B cell (primary cell): Measurements from ENCODE around the gene TMC1. TPM values are rescaled to one million over a fixed set of nuclear protein-coding genes. Genes with fewer than 3 reads are reported as not detected.

ENCODE experiments used
- ATAC-seq: fragments of 200-7000 bp; cut with Tn5 transposase; one replicate; pipeline ENCODE4 v1.10.0; 2021; ENCODE audit warnings: low read depth, mild to moderate bottlenecking, moderate number of reproducible peaks, moderate library complexity
- CTCF ChIA-PET: fragments of 350-600 bp; sonication (Branson Sonifier 250); formaldehyde crosslinking; loops from one replicate; lab custom pipeline; 2021; ENCODE audit warnings: antibody characterized with exemption, inconsistent platforms; lab: Charles Lee
- POLR2A ChIA-PET: fragments of 350-600 bp; sonication (Branson Sonifier 250); formaldehyde crosslinking; loops from one replicate; lab custom pipeline; 2021; ENCODE audit warnings: antibody characterized with exemption; lab: Charles Lee
- DNase-seq: peaks from one replicate; pipeline ENCODE4 v3.0.0; 2013
- H2AFZ ChIP-seq: 2 replicates; pipeline ENCODE4 v1.6.1; 2012; ENCODE audit warnings: mild to moderate bottlenecking, low read depth, low read length; ENCODE audit not compliant: insufficient read depth, poor library complexity, severe bottlenecking
- H3K27ac ChIP-seq, 2 donors: 1 replicate in 1 of 2; 2 replicates in 1 of 2; pipeline ENCODE4 v1.5.1; 2012 to 2013; ENCODE audit warnings: low read length in 2 of 2, mild to moderate bottlenecking in 2 of 2, moderate library complexity in 1 of 2
- H3K27me3 ChIP-seq, 4 experiments: fragments of 200-600 bp in 1 of 4; sonication (generic) in 1 of 4; replicated peaks in 1 of 4; 1 replicate in 2 of 4; 2 replicates in 2 of 4; pipeline versions ENCODE4 v1.6.1 to v1.7.0; 2013 to 2016; ENCODE audit warnings: low read length in 3 of 4, mild to moderate bottlenecking in 2 of 4, mixed read lengths in 1 of 4, moderate library complexity in 1 of 4; ENCODE audit not compliant: insufficient read depth in 4 of 4, control insufficient read depth in 3 of 4; ENCODE audit errors: control extremely low read depth in 1 of 4
- H3K36me3 ChIP-seq, 2 experiments: replicated peaks in 1 of 2; 1 replicate in 1 of 2; 2 replicates in 1 of 2; pipeline versions ENCODE4 v1.6.1 to v1.7.1; 2013; ENCODE audit warnings: low read length in 1 of 2; ENCODE audit not compliant: insufficient read depth in 2 of 2, control insufficient read depth in 1 of 2; ENCODE audit errors: control extremely low read depth in 1 of 2, extremely low read depth in 1 of 2
- H3K4me1 ChIP-seq, 2 donors: fragments of 200-600 bp in 1 of 2; sonication (generic) in 1 of 2; 1 replicate in 1 of 2; 2 replicates in 1 of 2; pipeline versions ENCODE4 v1.5.1 to v1.6.1; 2013 to 2017; ENCODE audit warnings: low read length in 2 of 2; ENCODE audit not compliant: control insufficient read depth in 2 of 2, insufficient read depth in 2 of 2
- H3K4me2 ChIP-seq: replicated peaks from 2 replicates; pipeline ENCODE3; 2012; ENCODE audit warnings: mild to moderate bottlenecking, low read depth, low read length; ENCODE audit not compliant: poor library complexity, severe bottlenecking
- H3K4me3 ChIP-seq, 5 experiments: fragments of 200-600 bp in 1 of 5; sonication (generic) in 1 of 5; 1 replicate in 3 of 5; 2 replicates in 2 of 5; pipeline versions ENCODE4 v1.5.1 to v1.7.0; 2011 to 2016; ENCODE audit warnings: low read length in 4 of 5, mild to moderate bottlenecking in 4 of 5, low read depth in 2 of 5, control low read depth in 1 of 5, moderate library complexity in 1 of 5; ENCODE audit not compliant: insufficient read depth in 1 of 5; ENCODE audit errors: control extremely low read depth in 1 of 5, extremely low read depth in 1 of 5
- H3K79me2 ChIP-seq: fragments of 200-600 bp; sonication (generic); one replicate; pipeline ENCODE4 v1.6.0; 2016; ENCODE audit warnings: low read length; ENCODE audit not compliant: control insufficient read depth, insufficient read depth
- H3K9ac ChIP-seq: fragments of 200-600 bp; sonication (generic); 2 replicates; pipeline ENCODE4 v1.6.1; 2017; ENCODE audit warnings: mild to moderate bottlenecking, low read length, moderate library complexity
- H3K9me3 ChIP-seq, 3 donors: one replicate each; pipeline versions ENCODE4 v1.6.1 to v1.7.1; 2013; ENCODE audit warnings: low read length in 2 of 3; ENCODE audit not compliant: control insufficient read depth in 2 of 3, insufficient read depth in 1 of 3; ENCODE audit errors: control extremely low read depth in 1 of 3
- H4K20me1 ChIP-seq: 2 replicates; pipeline ENCODE4 v1.6.0; 2012; ENCODE audit warnings: mild to moderate bottlenecking, low read length; ENCODE audit not compliant: insufficient read depth, control insufficient read depth, poor library complexity, severe bottlenecking
- H3K27ac Mint-ChIP-seq: one replicate; pipeline ENCODE4 v1.8.0; 2021; ENCODE audit warnings: mixed read lengths
- H3K27me3 Mint-ChIP-seq: one replicate; pipeline ENCODE4 v1.8.0; 2021; ENCODE audit warnings: mixed read lengths
- H3K4me1 Mint-ChIP-seq: one replicate; pipeline ENCODE4 v1.8.0; 2021; ENCODE audit warnings: mixed read lengths
- H3K4me3 Mint-ChIP-seq: one replicate; pipeline ENCODE4 v1.8.0; 2021; ENCODE audit warnings: mixed read lengths
- H3K9me3 Mint-ChIP-seq: one replicate; pipeline ENCODE4 v1.8.0; 2022; ENCODE audit warnings: mixed read lengths; ENCODE audit not compliant: insufficient read depth
- EZH2 ChIP-seq: IDR thresholded peaks from 2 replicates; pipeline ENCODE4 v1.6.1; 2012; ENCODE audit warnings: borderline replicate concordance, low read depth, mild to moderate bottlenecking, moderate library complexity, low read length; ENCODE audit not compliant: insufficient read depth, poor library complexity, severe bottlenecking
- WGBS: methylation state at CpG from one replicate; pipeline ENCODE4 v1.1.5; 2013; ENCODE audit warnings: missing lambda C conversion rate; ENCODE audit not compliant: insufficient coverage; 5-methylcytosine and 5-hydroxymethylcytosine counted together
- intact Hi-C: fragments of 100-400 bp; cut with micrococcal nuclease; formaldehyde crosslinking; loops from one replicate; pipeline ENCODE4 v1.10.0; 2022
- polyA plus RNA-seq: library from polyadenylated mRNA; depleted of rRNA; stranded (reverse); fragments of >200 nt; gene quantifications from 2 replicates; pipeline ENCODE4 v1.2.3, GENCODE V29; 2012
- total RNA-seq, 2 donors: library from RNA; stranded (reverse); fragments of 120-200 nt in 1 of 2; gene quantifications; 1 replicate in 1 of 2; 2 replicates in 1 of 2; pipeline versions ENCODE4 v1.2.3 to v1.2.4, GENCODE V29; 2013 to 2022
- TF ChIP-seq, protein P1 (sequence below): fragments of 200-600 bp; IDR thresholded peaks from one replicate; pipeline ENCODE4 v1.8.0; 2022; ENCODE audit warnings: antibody characterized with exemption, mild to moderate bottlenecking

The TMC1 gene
- total and polyA plus RNA-seq, 2 donors (not counting 1 experiment from before 2014, with no cell fraction given) = not detected

DNA sequence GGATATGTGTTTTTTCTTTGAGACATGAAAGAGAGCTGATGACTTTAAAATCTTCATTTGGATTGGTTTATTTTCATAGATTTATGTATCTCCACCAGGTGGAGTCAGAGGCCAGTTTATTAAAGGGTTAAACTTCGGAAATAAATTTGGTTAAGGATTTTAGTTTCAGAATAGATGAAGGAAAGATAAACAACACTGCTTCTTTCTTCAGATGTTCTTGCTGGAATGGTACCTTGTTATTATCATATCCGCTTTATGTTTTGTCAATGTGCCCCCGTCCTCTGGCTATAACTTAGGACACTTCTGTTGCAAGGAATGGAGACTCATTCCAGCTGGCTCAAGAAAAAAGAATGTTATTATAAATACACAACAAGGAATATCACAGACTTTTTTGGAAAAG is 350.3 kb downstream of the TMC1 start:
- Histone ChIP-seq H3K9me3 (peaks cover 0 to 4% (median 0%) of the 10 kb centered on the region in 3 donors), H3K4me2 (no peak overlapping the region), H3K4me3 (no peak overlapping the region), H4K20me1 (no peaks in the 10 kb centered on the region), H3K4me1 (no peaks in the 10 kb centered on the region), H3K27me3 (no peaks in the 10 kb centered on the region), H3K79me2 (no peaks in the 10 kb centered on the region), H3K9ac (no peak overlapping the region), H2AFZ (no peak overlapping the region), H3K36me3 (no peaks in the 10 kb centered on the region), H3K27ac (no peak overlapping the region)
- no peak for ATAC-seq
- Mint-ChIP-seq H3K27ac (no peak overlapping the region), H3K9me3 (no peaks in the 10 kb centered on the region), H3K4me3 (no peak overlapping the region), H3K4me1 (no peaks in the 10 kb centered on the region), H3K27me3 (peaks cover 2% of the 10 kb centered on the region)
- no CpG with 5 or more reads among the region's 3 CpGs for WGBS
- TF ChIP-seq, protein P1, sequence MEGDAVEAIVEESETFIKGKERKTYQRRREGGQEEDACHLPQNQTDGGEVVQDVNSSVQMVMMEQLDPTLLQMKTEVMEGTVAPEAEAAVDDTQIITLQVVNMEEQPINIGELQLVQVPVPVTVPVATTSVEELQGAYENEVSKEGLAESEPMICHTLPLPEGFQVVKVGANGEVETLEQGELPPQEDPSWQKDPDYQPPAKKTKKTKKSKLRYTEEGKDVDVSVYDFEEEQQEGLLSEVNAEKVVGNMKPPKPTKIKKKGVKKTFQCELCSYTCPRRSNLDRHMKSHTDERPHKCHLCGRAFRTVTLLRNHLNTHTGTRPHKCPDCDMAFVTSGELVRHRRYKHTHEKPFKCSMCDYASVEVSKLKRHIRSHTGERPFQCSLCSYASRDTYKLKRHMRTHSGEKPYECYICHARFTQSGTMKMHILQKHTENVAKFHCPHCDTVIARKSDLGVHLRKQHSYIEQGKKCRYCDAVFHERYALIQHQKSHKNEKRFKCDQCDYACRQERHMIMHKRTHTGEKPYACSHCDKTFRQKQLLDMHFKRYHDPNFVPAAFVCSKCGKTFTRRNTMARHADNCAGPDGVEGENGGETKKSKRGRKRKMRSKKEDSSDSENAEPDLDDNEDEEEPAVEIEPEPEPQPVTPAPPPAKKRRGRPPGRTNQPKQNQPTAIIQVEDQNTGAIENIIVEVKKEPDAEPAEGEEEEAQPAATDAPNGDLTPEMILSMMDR = no peak
- TF ChIP-seq EZH2 = no peak
- ChIA-PET CTCF (interaction anchor here (1.1 kb wide), 1 partner anchor 150 kb away, joined by 3 read pairs; no protein-coding TSS in a partner anchor), POLR2A (no interaction called here)
- DNase-seq = no peak
- intact Hi-C loops = no loop called here

DNA sequence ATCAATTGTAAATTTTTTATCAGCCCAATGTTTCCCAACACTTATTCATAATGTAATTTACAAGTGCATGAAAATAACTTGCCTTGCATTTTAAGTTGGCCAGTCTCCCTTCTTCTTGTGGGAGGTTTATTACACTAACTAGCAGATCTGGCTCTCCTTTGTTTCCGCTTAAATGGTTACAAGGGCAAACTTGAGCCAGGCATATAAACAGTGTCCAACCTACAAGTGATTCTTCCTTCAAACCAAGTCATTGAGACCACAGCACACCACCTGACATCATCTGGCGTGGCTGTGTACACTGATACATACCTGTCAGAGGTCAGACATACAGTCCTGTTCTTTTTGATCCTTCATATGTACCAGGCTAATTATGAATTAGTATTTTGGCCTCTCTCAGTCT is 351.3 kb downstream of the TMC1 start:
- ChIA-PET POLR2A (no interaction called here), CTCF (no interaction called here)
- DNase-seq (no peak), ATAC-seq (no peak)
- H3K79me2 ChIP-seq = no peaks in the 10 kb centered on the region
- H3K36me3 ChIP-seq = no peaks in the 10 kb centered on the region
- H3K4me1 ChIP-seq = no peaks in the 10 kb centered on the region
- no peak overlapping the region for H3K4me2 ChIP-seq
- no peaks in the 10 kb centered on the region for H4K20me1 ChIP-seq
- peaks cover 2% of the 10 kb centered on the region for H3K27me3 Mint-ChIP-seq
- H3K9me3 ChIP-seq = peaks cover 0 to 1% (median 0%) of the 10 kb centered on the region in 3 donors
- no peak overlapping the region for H3K9ac ChIP-seq
- H3K4me3 Mint-ChIP-seq = no peak overlapping the region
- no peaks in the 10 kb centered on the region for H3K9me3 Mint-ChIP-seq
- TF ChIP-seq EZH2 = no peak
- TF ChIP-seq, protein P1 = no peak
- H3K27me3 ChIP-seq = no peaks in the 10 kb centered on the region
- WGBS = 100% methylated on average over 1 of the region's 2 CpGs
- intact Hi-C loops = no loop called here
- no peak overlapping the region for H2AFZ ChIP-seq
- no peak overlapping the region for H3K27ac Mint-ChIP-seq
- no peak overlapping the region for H3K4me3 ChIP-seq
- H3K4me1 Mint-ChIP-seq = no peaks in the 10 kb centered on the region
- H3K27ac ChIP-seq = no peak overlapping the region
